Activated CD8-positive, alpha-beta memory T cell treated with anti-CD3 and anti-CD28 coated beads, Interleukin-2, amount 50 U/mL, for 24 hours (primary cell): ENCODE measurements around the gene PIGQ.

Experiments
- DNase-seq: peaks from one replicate; pipeline ENCODE4 v3.0.0-alpha.2; 2020; ENCODE audit errors: extremely low read depth

PIGQ gene

GRCh38 chr16:534135-534534, 35.6 kb upstream of the PIGQ start:
- no peak for DNase-seq

- DNase-seq: no peak
Observed at GRCh38 chr16:534856-535445, 34.8 kb upstream of the PIGQ start.

GRCh38 chr16:535446-536405, 34.0 kb upstream of the PIGQ start:
- DNase-seq: no peak

GRCh38 chr16:536746-537145, 33.0 kb upstream of the PIGQ start:
- DNase-seq: no peak

GRCh38 chr16:537415-538335, 32.1 kb upstream of the PIGQ start:
- DNase-seq: no peak

GRCh38 chr16:539901-540530, 29.8 kb upstream of the PIGQ start:
- no peak for DNase-seq

- DNase-seq: no peak
Observed at GRCh38 chr16:540645-541340, 29.0 kb upstream of the PIGQ start.

GRCh38 chr16:543301-544164, 26.2 kb upstream of the PIGQ start:
- DNase-seq: no peak

- no peak for DNase-seq
Observed at GRCh38 chr16:544517-544916, 25.3 kb upstream of the PIGQ start.

GRCh38 chr16:546909-547770, 22.6 kb upstream of the PIGQ start:
- no peak for DNase-seq

GRCh38 chr16:548586-548985, 21.2 kb upstream of the PIGQ start:
- no peak for DNase-seq

- no peak for DNase-seq
Observed at GRCh38 chr16:549544-550263, 20.1 kb upstream of the PIGQ start.

- no peak for DNase-seq
Observed at GRCh38 chr16:551210-551609, 18.6 kb upstream of the PIGQ start.

GRCh38 chr16:552171-552570, 17.6 kb upstream of the PIGQ start:
- DNase-seq: no peak

- no peak for DNase-seq
Observed at GRCh38 chr16:553601-554296, 16.0 kb upstream of the PIGQ start.

GRCh38 chr16:554297-554621, 15.5 kb upstream of the PIGQ start:
- no peak for DNase-seq

GRCh38 chr16:554640-555365, 15.0 kb upstream of the PIGQ start:
- DNase-seq: no peak
